HG02884 (cell line): Measurements from ENCODE around the gene PTPRT.

Experiments used
- ATAC-seq: cut with Tn5 transposase; IDR thresholded peaks from one replicate; pipeline ENCODE4 v1.9.1; 2021; ENCODE audit warnings: mild to moderate bottlenecking, moderate library complexity; ENCODE audit not compliant: unreplicated experiment

The PTPRT gene

DNA sequence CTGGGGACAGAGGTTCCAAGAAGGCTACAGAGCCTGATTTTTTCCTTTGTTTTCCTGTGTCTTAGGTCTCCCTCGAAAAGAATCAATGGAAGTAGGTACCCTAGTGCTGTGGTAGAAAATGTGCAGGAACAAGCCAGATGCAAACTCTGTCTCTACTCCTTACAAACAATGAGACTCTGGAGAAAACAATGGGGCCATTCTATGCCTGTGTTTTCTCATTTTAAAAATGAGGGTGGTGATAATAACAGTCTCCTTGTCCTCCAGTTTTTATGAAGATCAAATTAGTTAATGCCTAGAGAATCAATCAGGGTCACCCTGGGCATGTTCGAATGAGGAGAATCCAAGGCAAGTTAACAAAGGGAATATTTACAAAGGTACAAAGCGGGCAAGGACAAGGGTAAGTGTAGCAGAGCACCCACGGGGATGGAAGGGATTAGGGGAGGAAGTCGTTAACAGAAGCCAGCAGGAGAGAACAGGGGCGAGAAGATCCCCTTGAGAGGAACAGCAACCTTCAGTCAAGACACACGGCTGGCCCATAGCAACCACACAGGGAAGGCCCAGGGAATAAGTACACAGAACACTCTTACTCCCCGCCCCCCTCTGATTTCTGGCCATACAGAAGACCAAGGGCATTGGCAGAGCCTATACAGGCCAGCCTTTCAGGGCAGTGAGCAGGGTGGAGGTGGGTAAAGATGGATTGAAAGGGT lies 342.8 kb downstream of the PTPRT start:
- ATAC-seq = no peak

DNA sequence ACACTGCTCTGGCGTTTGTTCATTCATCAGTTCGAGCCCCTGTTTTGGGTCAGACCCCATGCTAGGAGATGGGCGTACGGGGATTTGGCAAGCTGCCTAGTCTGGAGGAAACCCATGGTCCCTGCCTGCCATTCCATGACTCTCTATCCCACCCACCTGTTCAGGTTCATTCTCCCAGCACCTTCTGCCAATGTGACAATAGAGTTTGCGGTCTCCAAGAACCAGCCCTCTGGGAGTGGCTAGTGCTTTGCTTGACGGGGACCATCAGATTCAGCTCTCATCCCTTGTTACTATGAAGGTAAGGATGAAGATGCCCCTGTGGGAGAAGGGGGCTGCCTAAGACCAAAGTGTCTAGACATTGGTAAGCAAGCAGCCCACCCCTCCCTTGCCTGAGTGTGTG lies 345.0 kb downstream of the PTPRT start:
- no peak for ATAC-seq

DNA sequence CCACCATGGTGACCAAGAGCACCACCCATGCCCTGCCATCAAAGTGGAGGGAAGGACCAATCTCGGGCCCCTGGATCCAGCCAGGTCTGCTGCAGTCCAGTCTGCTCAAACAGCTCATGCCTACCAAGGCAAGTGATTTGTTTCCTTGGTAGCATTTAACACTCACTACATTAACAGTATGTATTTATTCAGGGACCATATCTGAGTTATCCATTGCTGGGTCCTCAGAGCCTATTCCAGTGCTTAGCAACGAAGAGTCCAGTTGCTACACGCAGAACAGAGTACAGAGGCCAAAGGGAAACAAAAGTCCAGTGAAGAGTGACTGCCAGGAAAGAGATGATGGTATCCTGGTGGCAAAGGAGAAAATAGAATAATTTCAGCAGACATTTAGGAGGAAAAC lies 352.2 kb downstream of the PTPRT start:
- ATAC-seq = no peak

DNA sequence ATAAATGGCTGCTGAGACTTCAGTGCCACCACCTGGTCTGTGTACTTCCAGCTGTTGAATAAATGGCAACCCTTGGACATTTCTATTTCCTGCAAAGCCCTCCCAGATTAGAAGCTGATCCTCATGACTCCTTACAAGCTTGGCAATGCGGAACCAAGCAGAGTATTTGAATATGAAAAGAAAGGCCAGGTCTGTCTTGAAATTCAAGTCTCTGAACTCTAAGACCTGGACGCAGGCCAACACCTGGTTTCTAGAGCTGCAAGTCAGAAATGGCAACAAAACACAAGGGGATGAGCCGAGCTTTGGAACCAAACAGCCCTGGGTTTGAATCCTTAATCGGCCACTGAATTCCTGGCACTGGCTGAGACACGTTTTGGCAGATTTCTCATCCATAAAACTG lies 353.4 kb downstream of the PTPRT start:
- no peak for ATAC-seq

DNA sequence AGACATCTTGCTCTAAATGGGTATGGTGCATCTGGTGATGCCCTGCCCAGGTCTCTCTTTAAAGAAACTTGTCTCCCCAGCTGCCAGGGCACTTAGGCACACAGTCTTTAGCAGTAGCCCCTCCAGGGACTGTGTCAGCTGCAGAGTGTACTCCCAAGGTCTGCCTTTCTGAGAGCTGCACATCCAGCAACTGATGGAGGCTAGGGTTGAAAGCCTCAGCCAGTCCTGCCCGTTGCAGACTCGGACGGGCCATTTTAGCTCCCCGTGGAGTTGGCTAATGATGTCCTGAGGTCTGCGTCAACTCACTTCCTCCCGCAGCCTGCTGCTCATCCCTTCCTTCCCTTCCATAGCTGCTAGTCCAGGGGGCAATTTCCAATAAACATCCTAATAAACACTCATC lies 381.8 kb downstream of the PTPRT start:
- no peak for ATAC-seq

DNA sequence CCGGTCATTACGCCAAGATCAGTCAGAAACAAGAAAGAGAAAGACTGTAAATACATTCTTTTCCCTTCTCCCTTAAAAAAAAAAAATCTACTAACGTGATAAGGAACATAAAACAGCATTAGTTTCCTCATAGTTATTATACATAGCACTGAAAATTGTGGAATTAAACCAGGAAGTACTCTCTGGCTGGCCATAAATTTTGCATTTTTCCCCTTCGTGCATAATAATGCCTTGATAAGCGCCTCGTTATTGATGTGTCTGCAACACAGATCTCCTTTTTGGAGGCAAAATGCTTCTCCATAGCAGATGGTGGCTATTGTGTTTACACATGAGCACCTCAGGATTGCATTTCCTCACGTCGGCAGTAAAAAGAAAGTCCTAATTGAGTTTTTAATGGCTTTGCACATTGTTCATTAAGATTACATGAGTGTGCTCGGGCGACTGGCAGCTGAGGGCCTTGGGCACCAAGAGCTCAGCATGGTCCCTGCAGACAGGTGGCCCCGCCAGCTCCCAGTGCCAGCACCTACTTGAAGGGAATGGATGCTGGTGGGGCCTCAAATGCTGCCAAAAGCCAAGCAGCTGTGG lies 394.5 kb downstream of the PTPRT start:
- ATAC-seq = no peak

DNA sequence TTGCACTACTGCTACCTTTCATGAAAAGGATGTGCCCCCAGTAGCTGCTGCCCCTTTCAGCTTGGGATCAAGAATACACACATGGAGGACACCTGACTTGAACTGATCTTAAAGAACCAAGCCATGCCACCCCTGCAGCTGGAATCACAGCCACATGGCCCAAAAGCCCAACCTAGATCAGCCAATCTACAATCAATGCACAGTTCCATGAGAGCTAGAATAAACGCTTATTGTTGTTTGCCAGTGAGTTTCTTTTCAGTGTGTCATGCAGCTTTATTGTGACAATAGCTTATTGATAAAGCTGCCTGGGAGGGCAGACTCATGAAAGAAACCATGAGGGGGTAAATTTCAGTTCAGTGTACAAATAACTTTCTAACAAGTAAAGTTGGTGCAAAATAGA lies 397.7 kb downstream of the PTPRT start:
- ATAC-seq = no peak

DNA sequence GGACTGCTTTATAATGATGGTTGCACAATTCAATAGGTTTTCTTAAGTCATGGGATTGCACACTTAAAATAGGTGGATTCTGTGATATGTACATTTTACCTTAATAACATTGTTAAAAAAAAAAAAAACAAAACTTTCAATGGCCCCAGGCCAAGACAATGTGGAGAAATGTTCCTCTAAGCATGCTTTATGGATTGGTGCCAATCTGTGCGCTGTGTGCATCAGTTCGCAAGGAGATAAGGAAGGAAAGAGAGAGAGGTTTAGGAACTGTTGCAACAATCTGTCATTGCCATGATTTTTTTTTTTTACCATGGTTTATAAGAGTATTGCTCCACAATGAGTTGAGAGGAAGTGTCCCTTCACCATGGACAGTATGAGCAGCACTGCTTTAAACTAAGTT lies 399.6 kb downstream of the PTPRT start:
- no peak for ATAC-seq

DNA sequence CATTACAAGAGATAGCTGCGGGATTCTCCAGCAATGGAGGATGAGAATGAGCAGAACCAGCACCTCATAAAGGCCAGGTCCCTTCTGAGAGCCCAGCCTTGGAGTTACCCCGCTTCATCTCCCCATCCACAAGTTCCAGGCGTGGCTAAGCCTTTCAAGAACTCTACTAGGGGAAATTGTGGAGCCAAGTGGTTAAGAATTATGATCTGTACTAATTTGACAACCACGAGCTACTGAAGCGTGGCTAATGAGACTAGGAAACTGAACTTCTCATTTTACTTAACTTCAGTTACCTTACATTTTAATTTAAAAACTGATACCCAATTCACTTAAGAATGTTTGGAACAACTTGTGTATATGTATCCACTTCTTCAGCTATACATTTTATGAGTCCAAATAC lies 401.0 kb downstream of the PTPRT start:
- no peak for ATAC-seq

DNA sequence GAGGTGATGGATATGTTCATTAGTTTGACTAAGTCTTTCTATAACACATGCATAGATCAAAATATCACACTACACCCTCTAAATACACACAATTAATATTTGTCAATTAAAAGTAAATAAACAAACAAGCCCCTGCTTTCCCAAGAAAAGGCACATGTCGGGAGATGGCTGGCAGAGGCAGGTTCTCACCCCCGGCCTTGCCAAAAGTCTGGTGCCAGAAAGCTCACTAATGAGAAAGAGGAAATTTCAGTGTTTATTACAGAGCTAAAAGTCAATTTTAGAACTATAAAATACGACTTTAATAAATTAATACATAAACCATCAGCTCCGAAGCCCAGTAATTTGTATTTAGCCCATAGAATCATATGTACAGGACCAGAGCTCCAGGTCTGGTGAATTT lies 404.7 kb downstream of the PTPRT start:
- no peak for ATAC-seq

DNA sequence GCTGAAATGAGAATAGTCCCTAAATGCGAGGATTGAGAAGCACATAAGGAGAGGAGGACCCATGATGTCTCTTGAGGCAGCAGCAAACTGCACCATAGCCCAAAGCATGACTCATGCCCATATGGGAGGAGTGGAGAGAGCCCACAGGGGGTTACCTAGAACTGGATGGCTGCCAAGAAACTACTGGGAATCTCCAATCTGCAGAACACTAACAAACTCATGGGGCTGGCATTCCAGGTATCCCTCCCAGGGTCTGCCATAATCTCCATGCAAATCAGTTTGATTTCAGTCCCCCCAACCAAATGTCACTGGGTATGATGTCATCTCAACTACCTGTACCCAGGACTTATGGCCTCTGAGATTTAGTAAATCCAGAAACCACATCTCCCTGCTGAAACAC lies 410.5 kb downstream of the PTPRT start:
- no peak for ATAC-seq

DNA sequence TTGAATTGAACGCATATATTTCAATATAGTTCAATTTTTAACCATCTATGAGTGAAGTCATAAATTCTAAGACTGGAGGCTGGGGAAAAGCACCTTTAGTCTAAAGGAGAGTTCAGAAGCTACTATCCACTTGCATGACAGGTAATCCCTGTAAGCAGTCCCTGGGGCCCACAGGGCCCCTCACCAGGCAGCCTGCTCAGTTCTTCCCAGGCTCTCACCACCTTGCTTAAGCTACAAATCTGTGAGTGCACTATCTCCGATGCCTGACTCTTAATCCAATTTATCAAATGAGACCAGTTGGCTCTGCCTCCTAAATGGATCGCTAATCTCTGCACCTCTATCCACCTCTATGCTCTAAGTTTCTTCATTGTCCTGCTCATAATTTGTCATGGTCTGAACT lies 413.8 kb downstream of the PTPRT start:
- ATAC-seq = no peak

DNA sequence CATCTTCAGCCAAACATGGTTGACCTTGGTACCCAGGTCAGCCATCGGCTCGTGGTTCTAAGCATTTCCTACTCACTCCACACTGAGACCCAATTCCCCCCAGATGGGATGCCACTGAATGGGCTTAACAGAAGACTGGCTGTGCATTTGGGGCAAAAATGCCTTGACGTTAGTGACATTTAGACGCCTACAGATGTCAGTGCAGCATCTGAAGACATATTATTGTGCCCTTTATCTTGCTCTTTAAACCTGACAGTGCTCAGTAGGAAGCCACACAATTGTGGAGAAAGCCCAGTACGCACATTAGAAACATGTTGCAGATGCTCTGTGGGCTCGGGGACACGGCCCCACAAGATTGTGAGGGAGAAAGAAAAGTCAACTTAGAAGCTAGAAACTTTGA lies 414.7 kb downstream of the PTPRT start:
- no peak for ATAC-seq

DNA sequence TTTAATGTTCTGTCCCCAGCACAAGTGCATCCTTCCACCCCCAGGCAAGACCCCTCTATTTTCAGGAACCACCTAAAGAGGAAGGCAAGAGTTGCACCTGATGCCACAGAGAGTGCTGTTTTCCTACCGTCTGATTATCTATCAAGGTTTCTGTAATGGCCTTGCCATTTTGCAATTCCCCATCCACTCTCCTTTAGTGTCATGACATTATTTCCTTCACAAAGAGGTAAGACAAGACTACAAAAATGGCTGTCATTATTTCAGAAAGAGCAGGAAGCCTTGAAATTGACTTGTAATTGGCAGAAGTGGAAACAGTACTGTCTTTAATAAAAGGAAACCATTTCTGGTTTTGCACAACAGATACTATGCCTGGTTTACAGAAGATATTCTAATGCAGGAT lies 426.7 kb downstream of the PTPRT start:
- no peak for ATAC-seq

DNA sequence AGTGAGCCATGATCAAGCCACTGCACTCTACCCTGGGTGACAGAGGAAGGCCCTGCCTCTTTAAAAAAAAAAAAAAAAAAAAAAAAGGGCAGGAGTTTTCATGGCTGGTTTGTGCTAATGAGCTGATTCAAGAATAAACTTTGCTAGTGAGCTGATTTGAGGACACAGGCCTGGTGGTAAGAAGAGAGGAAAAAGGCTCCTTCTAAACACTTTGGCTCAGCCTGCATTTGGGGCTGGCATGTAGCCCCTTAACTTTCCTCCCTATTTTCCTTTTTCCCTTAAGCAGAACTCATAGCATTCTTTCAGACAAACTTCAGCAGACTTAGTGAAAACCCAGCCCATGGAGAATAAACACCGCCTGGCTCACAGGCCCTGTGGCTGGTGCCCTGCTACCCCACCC lies 432.7 kb downstream of the PTPRT start:
- no peak for ATAC-seq

DNA sequence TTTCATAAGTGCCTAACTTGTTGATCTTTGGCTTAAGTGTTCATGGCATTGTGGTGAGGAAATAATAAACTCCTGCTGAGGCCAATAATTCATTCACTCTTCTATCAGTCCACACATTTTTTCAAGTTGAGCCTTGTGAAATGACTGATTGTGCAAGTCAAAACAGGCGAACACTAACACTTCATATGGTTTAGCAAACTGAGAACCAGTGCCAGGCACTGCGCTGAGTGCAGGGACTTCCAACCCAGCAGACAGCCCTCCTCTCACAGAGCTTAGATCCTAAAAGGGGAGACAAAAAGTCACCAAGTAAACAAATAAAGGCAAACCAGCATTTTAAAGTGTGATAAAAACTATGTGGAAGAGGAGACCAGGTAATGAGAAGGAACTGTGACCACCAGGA lies 435.0 kb downstream of the PTPRT start:
- no peak for ATAC-seq

DNA sequence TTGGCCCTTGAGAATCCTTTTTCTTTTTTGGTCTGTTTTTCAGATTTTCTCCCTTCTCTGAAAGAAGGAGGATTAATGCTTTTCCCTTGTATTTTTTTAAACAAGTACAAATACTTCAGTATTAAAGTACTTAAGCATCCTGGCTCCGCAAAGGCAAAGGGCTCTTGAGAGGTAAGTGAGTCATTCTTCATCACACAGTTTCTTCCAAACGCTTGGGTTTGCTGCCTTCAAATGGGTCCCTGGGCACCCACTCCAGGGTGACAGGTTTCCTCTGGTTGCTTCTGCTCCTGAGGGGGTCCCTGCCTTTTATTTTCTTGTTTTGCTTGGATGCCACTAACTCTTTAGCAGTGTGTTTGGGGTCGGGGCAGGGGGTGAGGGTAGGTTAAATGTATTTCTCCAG lies 437.1 kb downstream of the PTPRT start:
- no peak for ATAC-seq

DNA sequence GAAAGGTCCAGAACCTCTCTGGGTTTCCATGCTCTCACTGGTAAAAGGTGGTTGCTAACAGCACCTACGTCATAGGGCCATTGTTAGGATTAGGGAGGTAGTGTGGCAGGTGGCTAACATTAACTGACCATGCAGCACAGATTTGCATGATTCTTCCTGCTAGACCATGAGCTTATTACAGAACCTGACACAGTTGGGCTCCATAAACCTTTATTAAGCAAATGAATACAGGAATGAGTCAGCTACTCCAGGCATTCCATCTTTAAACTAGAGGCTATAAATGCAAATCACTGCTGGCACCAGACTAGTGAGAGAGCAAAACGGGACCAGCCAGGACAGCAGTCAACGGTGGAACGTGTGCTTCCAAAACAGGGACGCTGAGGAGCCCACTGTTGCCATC lies 440.1 kb downstream of the PTPRT start:
- no peak for ATAC-seq

DNA sequence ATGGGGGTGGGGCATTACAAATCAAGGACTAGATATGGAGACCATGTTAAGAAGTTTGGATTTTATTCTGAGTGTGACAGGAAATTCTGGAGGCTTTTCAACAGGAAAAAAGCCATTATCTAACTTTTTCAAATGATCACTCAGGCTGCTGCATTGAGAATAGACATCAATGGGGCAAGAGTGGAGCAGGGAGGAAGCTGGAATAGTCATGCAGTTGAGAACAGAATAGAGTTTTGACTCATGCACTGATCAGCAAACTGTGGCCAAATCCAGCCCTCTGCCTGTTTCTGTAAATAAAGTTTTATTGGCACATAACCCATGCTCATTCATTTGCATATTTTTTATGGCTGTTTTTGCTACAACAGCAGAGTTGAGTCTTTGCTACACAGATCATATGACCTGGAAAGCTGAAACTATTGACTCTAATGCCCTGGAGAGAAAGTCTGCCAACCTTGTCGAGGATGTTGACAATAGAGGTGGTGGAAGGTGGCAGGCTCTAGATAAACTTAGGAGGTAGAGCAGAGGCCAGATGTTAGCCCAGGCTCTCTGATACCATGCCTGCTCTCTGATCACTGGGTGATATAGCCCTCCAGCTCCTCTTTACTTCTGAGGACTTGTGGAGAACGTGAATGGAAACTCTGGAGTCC lies 441.8 kb downstream of the PTPRT start:
- ATAC-seq = no peak

DNA sequence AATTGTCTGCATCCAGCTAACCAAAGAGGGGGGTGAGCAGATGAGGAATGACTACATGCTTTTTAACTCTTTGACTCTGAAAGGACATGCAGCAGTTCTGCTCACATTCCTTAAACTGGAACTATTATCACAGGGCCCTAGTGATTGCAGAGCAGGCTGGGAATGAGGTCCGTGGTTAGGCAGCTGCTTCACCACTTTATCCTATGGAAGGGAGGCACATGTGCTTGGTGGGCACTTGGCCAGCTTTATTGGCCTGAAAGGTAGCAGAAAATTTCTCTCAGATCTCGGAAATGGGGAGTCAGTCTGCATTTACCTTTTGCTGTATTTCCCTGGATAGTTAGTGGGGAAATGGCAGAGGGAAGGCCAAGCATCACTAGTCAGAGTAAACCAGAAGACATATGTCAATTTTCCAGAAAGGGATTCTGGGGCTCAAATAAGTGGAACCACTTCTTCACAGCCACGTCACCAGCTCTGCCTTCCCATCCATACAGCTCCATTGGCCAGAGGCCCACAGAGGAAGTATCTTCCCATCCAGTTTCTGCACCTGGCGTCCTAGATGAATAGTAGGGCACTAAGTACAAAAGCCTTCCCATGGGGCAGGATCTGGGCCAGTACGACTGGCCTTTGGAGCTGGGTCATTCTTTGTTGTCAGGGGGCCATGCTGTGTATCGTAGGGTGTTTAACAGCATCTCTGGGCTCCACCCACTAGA lies 444.8 kb downstream of the PTPRT start:
- no peak for ATAC-seq

DNA sequence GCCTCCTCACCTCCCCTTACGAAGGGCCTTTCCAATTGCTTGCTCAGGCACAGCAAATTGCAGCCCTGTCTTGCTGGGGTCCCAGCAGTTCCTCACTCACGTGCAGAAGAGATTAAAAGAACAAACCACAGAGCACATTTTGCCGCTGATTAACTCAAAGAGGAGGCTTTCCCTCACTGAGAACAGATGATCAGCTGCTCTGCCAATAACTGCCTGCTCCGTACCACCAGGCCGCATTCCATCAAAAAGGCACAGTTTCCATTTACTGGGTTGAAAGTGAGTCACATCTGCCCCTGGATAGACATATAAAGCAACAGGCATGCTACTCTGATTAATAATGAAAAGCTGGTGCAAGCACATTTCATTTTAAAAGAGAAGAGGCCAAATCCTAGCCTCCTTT lies 446.8 kb downstream of the PTPRT start:
- no peak for ATAC-seq

DNA sequence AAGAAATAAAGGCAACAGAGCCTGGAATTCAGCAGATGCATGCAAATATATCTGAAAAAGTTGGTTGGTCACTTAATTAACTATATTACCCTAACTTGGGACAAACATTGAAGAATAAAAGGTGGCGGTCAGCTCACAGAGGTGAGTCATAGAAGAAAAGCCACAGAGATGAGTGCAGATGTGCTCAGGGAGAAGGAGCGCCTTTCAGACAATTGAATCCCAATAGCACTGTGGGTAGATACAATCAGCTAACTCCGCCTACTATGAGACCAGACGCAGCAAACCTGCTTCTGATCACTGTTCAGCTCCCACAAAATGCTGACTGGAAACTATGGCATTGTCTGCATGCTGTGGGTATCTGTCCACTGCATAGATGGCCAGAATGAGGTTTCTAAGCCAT lies 447.8 kb downstream of the PTPRT start:
- ATAC-seq = no peak
